DLD1 (cell line): Measurements from ENCODE around the gene ABCF2.

Experiments used
- in situ Hi-C: cut with HindIII; loops from 2 replicates; pipeline ENCODE4 v1.10.0; 2017; ENCODE audit warnings: low sequenced_read_pairs

Gene ABCF2

GRCh38 chr7:151176401-151176800 is 50.6 kb downstream of the ABCF2 start:
- in situ Hi-C loops, result no loop called here

- in situ Hi-C loops, result no loop called here
These were observed 51.2 kb downstream of the ABCF2 start for GRCh38 chr7:151175793-151176311.

GRCh38 chr7:151175047-151175792 is 51.8 kb downstream of the ABCF2 start:
- in situ Hi-C loops, result no loop called here

GRCh38 chr7:151174246-151175046 is 52.6 kb downstream of the ABCF2 start:
- in situ Hi-C loops, result no loop called here

- in situ Hi-C loops, result no loop called here
These were observed 53.4 kb downstream of the ABCF2 start for GRCh38 chr7:151173386-151174245.

GRCh38 chr7:151172273-151173141 is 54.5 kb downstream of the ABCF2 start:
- in situ Hi-C loops, result no loop called here

- in situ Hi-C loops, result loop anchor here (5.0 kb wide), 1 partner anchor 39 kb away; no protein-coding TSS in a partner anchor
These were observed 58.2 kb downstream of the ABCF2 start for GRCh38 chr7:151168787-151169162.

GRCh38 chr7:151168003-151168786 is 58.8 kb downstream of the ABCF2 start:
- in situ Hi-C loops, result loop anchor here (5.0 kb wide), 1 partner anchor 39 kb away; no protein-coding TSS in a partner anchor

GRCh38 chr7:151167197-151167961 is 59.6 kb downstream of the ABCF2 start, which contains the start of gene GBX1:
Gene GBX1 (minus strand): TSS chr7:151167694. CDS start chr7:151167548, 146 bp downstream.
- in situ Hi-C loops, result loop anchor here (5.0 kb wide), 1 partner anchor 40 kb away; no protein-coding TSS in a partner anchor

GRCh38 chr7:151166629-151167196 is 60.3 kb downstream of the ABCF2 start:
- in situ Hi-C loops, result loop anchor here (5.0 kb wide), 1 partner anchor 41 kb away; no protein-coding TSS in a partner anchor
